Ishikawa (cell line): ENCODE results near the gene TMEM178B.

Experiments
- CEBPB ChIP-seq: IDR thresholded peaks from 2 replicates; pipeline ENCODE4 v1.6.1; 2012
- CREB1 ChIP-seq: IDR thresholded peaks from 2 replicates; pipeline ENCODE4 v1.6.1; 2012; ENCODE audit warnings: low read depth
- EGR1 ChIP-seq: IDR thresholded peaks from 2 replicates; pipeline ENCODE4 v1.6.1; 2012
- EP300 ChIP-seq: IDR thresholded peaks from 2 replicates; pipeline ENCODE4 v1.6.1; 2012; ENCODE audit warnings: borderline replicate concordance
- FOXM1 ChIP-seq: IDR thresholded peaks from 2 replicates; pipeline ENCODE4 v1.6.1; 2012; ENCODE audit warnings: low read depth, borderline replicate concordance
- NFIC ChIP-seq: IDR thresholded peaks from 2 replicates; pipeline ENCODE4 v1.6.1; 2012
- RAD21 ChIP-seq: IDR thresholded peaks from 2 replicates; pipeline ENCODE4 v1.6.1; 2012; ENCODE audit warnings: low read depth
- REST ChIP-seq: IDR thresholded peaks from 2 replicates; pipeline ENCODE4 v1.6.1; 2012; ENCODE audit warnings: low read depth, mild to moderate bottlenecking
- TAF1 ChIP-seq: IDR thresholded peaks from 2 replicates; pipeline ENCODE4 v1.6.1; 2012; ENCODE audit warnings: low read depth, mild to moderate bottlenecking
- TCF12 ChIP-seq: IDR thresholded peaks from 2 replicates; pipeline ENCODE4 v1.6.1; 2012; ENCODE audit warnings: low read depth
- TEAD4 ChIP-seq: IDR thresholded peaks from 2 replicates; pipeline ENCODE4 v1.6.1; 2012
- USF1 ChIP-seq: IDR thresholded peaks from 2 replicates; pipeline ENCODE4 v1.6.1; 2012
- YY1 ChIP-seq: IDR thresholded peaks from 2 replicates; pipeline ENCODE4 v1.6.1; 2012; ENCODE audit warnings: low read depth
- ZBTB7A ChIP-seq: IDR thresholded peaks from 2 replicates; pipeline ENCODE4 v1.6.1; 2012; ENCODE audit warnings: low read depth
- TF ChIP-seq, protein P1 (sequence below): IDR thresholded peaks from 2 replicates; pipeline ENCODE4 v1.6.1; 2012

Gene TMEM178B

GRCh38 chr7:141387521-141388217 is 313.8 kb downstream of the TMEM178B start:
- TF ChIP-seq NFIC = no peak
- TF ChIP-seq, protein P1, sequence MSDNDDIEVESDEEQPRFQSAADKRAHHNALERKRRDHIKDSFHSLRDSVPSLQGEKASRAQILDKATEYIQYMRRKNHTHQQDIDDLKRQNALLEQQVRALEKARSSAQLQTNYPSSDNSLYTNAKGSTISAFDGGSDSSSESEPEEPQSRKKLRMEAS = no peak
- TF ChIP-seq REST = no peak
- no peak for TF ChIP-seq EGR1
- no peak for TF ChIP-seq CEBPB
- TF ChIP-seq USF1 = no peak

DNA sequence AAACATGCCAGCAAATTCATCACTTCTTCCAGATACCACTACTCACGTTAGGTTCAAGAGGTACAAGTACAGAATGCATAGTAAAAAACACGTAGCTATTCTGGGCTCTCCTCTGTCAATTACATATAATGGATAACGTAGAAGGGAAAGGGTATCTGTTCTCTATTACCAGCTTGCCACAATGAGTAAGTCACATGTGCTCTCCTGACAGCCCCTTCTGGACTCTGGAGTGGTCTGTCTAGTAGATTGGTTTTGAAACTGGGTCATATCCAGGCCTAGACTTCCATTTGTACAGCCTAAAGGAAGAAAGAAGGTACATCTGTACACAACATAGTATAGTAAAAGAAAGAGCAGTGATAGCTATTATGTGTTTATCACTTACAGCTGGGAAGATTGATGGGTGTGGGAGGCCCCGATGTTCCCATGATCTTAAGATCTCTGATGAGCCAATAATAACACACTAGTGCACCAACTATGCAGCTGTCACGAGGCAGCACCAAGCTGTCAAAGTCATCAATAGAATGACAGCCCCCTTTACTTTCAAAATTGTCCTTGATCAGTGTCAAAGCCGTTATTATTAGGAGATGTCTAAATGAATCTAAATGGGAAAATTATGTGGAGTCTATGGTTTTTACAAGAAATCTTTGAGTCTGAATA is 315.4 kb downstream of the TMEM178B start:
- TF ChIP-seq TAF1 (no peak), NFIC (no peak), RAD21 (no peak), EGR1 (no peak), TCF12 (no peak), FOXM1 (no peak), EP300 (no peak), REST (no peak), ZBTB7A (no peak), CREB1 (no peak)
- TF ChIP-seq, protein P1 = no peak

- TF ChIP-seq USF1 (no peak), REST (no peak), TEAD4 (no peak), ZBTB7A (no peak), NFIC (no peak), TAF1 (no peak), FOXM1 (no peak), RAD21 (no peak), CEBPB (no peak), EP300 (no peak), EGR1 (no peak), YY1 (no peak), CREB1 (no peak), TCF12 (no peak)
- TF ChIP-seq, protein P1 = no peak
These were observed 316.5 kb downstream of the TMEM178B start for GRCh38 chr7:141390339-141390738.

GRCh38 chr7:141393056-141393455 is 319.2 kb downstream of the TMEM178B start:
- TF ChIP-seq REST = no peak
- TF ChIP-seq EP300 = no peak
- no peak for TF ChIP-seq YY1
- no peak for TF ChIP-seq CEBPB
- no peak for TF ChIP-seq ZBTB7A
- no peak for TF ChIP-seq CREB1
- TF ChIP-seq, protein P1 = no peak
- TF ChIP-seq EGR1 = no peak
- no peak for TF ChIP-seq RAD21
- TF ChIP-seq TAF1 = no peak
- no peak for TF ChIP-seq TCF12
- TF ChIP-seq USF1 = no peak
- no peak for TF ChIP-seq FOXM1
